Activated CD8-positive, alpha-beta memory T cell treated with anti-CD3 and anti-CD28 coated beads, Interleukin-2, amount 50 U/mL, for 4 hours (primary cell): ENCODE measurements around the gene RTP2.

Source experiments
- DNase-seq: peaks from one replicate; pipeline ENCODE4 v3.0.0-alpha.2; 2020

RTP2 gene

GRCh38 chr3:187738331-187739093 is 36.2 kb upstream of the RTP2 start:
- DNase-seq, result peak; percentile 63

GRCh38 chr3:187738071-187738330 is 35.6 kb upstream of the RTP2 start:
- DNase-seq, result no peak

GRCh38 chr3:187737368-187738070 is 35.2 kb upstream of the RTP2 start:
- DNase-seq, result peak; percentile 39

DNA sequence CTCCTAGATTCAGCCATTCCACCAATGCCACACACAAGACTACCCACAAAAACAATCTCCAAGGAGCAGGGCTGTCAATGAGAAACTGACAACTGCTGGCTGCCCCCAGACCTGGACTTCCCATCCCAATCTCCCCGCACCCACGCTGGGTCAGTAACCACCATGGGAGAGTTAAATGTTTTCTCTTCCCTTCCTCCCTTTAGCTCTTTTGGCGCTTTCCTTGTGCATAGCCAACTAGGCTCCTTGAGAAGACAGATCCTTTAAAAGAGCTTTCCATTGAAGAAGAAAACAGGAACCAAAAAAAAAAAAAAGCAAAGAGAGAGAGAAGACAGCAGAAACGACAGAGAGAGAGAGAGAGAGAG is 34.6 kb upstream of the RTP2 start:
- no peak for DNase-seq

DNA sequence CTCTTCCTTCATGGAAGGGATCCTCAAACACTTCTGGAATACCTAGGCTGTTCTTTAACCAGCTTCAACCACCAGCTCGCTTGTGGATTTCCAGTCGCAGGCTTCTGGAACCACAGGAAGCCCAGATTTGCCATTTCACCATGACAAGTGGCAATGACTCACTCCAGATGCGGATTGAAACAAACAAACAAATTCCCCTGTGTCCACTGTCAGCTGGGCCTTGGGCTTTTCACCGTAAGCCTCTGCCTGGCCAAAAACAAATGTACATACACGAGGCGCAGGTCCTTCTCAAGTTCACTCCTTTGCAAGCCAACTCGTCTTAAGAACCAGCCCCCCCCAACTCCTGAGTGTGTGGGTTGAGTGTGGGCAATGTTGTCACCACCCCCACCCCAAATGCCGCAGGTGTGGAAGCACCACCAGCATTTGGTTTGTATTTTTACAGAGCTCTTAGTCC is 34.1 kb upstream of the RTP2 start:
- DNase-seq, result no peak

- no peak for DNase-seq
These were observed 33.5 kb upstream of the RTP2 start for GRCh38 chr3:187735837-187736236.

DNA sequence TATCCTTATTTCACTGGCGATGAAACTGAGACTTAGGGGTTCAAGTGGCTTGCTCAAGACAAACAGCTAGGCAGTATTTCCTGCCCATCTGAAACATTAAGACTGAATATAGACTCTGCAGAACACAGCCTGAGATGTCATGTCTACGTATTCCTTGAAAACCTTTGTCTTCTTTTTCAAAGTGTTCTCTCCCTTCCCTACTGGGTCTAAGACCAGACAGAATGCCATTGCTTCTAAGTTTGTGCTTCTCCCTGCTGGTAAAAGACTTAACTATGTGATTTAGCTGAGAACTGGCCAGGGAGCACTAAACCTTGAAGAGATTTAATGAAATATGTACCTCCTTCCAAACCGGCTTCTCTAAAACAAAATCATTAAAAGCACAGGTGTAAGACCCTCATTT is 33.0 kb upstream of the RTP2 start:
- no peak for DNase-seq

DNA sequence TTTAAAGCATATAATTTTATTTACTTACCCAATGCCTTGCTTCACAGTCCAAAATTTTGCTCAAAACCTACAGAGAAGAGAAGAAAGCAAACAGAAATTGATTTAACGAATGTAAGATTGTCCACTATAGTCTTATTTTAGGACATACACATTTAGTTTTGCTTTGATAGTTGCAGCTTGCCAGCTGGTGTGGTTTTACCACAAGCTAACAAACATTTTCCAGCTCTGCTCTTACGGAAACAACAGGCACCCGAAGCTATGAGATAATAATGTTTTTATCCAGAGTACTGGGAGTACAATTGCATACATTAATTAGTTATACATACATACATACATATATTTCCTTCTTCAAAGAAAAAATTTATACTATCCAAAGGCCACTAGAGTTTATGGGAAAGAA is 32.5 kb upstream of the RTP2 start:
- DNase-seq, result no peak

- no peak for DNase-seq
These were observed 31.0 kb upstream of the RTP2 start for GRCh38 chr3:187733371-187733770.

- DNase-seq, result no peak
These were observed 27.2 kb upstream of the RTP2 start for GRCh38 chr3:187729598-187729997.

DNA sequence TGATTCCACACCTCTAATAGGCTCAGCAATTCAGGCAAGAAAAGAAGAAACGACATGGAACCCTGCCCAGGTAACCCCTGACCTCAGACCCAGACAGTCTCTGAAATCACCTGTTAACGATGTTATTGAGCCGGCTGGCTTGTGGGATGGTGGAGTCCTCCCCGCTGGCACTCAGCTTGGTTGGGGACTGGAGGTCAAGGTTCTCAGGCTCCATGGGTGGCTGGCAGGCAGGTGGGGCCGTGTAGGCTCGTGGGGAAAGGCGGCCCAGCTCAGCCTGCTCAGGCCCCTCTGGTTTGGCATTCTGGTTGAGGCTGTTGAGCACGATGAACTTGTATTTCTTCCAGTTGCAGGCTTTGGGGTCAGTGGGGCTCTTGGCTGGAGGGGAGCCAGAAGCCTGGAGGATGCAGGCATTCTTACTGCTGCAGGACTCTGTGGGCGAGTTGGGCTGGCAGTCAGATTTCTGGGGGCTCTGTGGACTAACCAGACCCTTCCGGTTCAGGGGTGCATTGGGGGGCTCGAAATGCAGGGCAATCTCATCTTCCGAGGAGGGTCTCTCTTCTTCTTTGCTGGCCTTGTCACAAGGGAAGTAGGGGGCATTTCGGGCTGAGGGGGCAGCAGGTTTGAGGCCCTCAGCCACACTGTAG is 26.7 kb upstream of the RTP2 start:
- DNase-seq, result no peak

- DNase-seq, result no peak
These were observed 25.9 kb upstream of the RTP2 start for GRCh38 chr3:187728248-187728647.

DNA sequence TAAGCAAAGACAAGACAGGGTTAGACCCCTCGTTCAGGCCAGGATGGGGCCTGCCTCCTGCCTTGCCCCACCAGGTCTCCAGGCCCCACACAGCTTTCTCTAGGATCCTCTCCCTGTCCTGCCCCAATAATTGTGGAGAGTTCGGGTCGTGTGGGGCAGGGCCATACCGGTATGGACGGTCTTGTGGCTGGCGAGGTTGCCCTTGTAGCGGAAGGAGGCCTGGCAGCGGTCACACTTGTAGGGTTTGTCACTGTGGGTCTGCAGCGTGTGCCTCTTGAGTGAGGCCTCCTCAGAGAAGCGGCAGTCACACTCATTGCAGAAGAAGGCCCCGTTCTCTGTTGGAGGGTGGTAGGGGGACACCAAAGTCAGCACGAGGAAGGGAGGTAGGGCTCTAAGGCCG is 24.2 kb upstream of the RTP2 start:
- DNase-seq, result no peak

DNA sequence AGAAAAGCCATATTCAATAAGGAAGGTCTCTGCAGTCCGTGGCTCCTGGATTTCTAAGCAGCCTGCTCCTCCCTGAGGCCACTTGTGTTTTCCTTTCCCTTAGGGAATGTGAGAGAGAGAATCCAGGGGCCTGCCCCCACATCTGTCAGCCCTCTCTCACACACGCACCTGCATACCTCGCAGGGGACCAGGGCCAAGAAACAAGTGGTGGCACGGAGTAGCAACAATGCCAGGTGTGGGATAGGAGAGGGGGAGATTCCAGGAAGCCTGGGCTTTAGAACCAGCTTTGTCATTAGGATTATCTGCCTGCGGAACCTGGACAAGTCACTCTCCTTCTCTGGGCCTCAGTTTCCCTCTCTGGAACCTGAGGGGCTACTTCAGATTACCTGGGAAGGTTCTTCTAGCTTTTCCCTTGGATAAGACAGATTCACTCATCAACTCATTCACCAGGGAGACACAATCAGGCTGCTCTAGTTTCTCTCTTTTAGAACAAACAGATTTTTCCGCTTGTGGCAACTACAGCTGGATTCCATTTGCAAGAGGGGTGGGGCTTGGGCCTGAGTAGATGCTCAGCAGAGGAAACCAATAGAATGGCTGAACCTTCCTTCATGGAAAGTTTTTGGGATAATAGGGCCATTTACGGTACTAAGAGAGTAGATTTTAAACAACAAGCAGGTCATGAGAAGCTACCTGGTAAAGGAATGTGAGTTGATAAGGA is 23.5 kb upstream of the RTP2 start:
- DNase-seq, result no peak

GRCh38 chr3:187725224-187725623 is 22.9 kb upstream of the RTP2 start:
- DNase-seq, result no peak

DNA sequence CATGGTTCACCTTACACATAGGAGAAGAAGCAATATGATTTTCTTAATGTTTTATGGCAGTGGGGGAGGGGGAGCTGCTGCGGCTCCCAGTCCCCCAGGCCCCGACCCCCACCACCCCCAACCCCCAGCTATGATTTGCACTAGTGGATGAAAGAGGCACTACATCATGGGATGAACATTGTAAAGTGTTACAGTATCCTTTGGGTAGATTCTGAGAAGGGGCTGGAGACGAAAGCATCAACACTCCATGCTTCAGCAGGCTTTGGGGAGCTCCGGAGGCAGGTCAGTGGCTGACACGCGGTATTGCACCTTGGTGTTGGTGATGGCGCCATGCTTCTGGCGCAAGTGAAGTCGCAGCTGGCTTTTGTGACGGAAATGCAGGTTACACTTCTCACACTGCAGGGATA is 19.9 kb upstream of the RTP2 start:
- no peak for DNase-seq

DNA sequence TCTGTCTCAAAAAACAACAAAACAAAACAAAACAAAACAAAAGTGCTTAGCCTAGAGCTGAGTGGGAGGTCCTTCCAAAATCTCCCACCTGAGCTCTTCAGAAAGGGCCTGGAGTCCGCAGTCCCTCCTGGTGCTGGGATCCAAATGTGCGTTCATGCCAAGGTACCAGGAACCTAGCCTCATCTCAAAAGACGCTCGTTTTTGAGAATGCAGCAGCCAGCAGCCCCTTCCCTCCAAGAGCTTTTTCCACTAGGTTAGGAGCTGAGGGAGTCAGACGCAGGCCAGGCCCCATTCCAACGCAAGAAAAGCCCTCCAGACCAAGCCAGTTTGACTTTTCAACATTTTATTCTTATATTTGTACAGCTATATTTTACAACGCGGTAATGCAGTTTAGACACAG is 18.7 kb upstream of the RTP2 start:
- DNase-seq, result no peak

DNA sequence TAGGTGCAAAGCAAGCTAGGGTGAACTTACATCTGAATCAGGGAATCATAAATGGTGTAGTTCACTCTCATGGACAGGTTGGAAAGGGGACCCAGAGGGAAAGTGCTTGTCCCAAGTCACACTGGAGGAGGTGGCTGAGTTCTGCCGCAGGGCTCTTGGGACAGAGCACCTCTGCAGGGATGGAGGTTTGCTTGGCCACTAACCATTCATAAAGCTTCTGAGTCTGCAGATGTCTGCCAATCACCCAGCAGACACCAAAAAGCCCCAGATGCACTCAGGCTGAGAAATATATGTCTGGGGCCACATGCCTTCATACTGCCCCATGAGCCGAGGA is 17.9 kb upstream of the RTP2 start:
- no peak for DNase-seq

- no peak for DNase-seq
These were observed 17.4 kb upstream of the RTP2 start for GRCh38 chr3:187719628-187720336.

- DNase-seq, result no peak
These were observed 16.4 kb upstream of the RTP2 start for GRCh38 chr3:187718802-187719201.

GRCh38 chr3:187717572-187717971 is 15.2 kb upstream of the RTP2 start:
- no peak for DNase-seq

- DNase-seq, result peak; percentile 71
These were observed 12.1 kb upstream of the RTP2 start for GRCh38 chr3:187714404-187714979.

- DNase-seq, result no peak
These were observed 11.1 kb upstream of the RTP2 start for GRCh38 chr3:187713504-187713903.
